DND-41 (cell line): Measurements from ENCODE around the gene MSI2.

Experiments
- ATAC-seq: fragments of 200-7000 bp; cut with Tn5 transposase; 3 replicates; pipeline ENCODE4 v1.9.1; 2021; ENCODE audit warnings: low read depth; ENCODE audit not compliant: insufficient read depth
- DNase-seq: peaks from one replicate; pipeline ENCODE4 v3.0.0-alpha.2; 2020
- H2AFZ ChIP-seq: 2 replicates; pipeline ENCODE4 v1.6.0; 2012; ENCODE audit warnings: low read depth, low read length
- H3K27ac ChIP-seq: 2 replicates; pipeline ENCODE4 v1.5.1; 2012; ENCODE audit warnings: low read length, inconsistent platforms
- H3K27me3 ChIP-seq: fragments of 200-600 bp; sonication (generic); 2 replicates; pipeline ENCODE4 v1.6.0; 2012; ENCODE audit warnings: low read length, mild to moderate bottlenecking, inconsistent platforms; ENCODE audit not compliant: insufficient read depth, poor library complexity
- H3K36me3 ChIP-seq: 2 replicates; pipeline ENCODE4 v1.5.1; 2012; ENCODE audit warnings: low read length, inconsistent platforms; ENCODE audit not compliant: insufficient read depth
- H3K4me1 ChIP-seq: 2 replicates; pipeline ENCODE4 v1.5.1; 2012; ENCODE audit warnings: mild to moderate bottlenecking, low read length; ENCODE audit not compliant: insufficient read depth
- H3K4me2 ChIP-seq: 2 replicates; pipeline ENCODE4 v1.6.0; 2012; ENCODE audit warnings: mild to moderate bottlenecking, moderate library complexity, low read length, inconsistent platforms; ENCODE audit not compliant: insufficient read depth
- H3K4me3 ChIP-seq, 2 experiments: fragments of 200-600 bp in 1 of 2; shearing (Covaris generic) in 1 of 2; 2 replicates each; pipeline ENCODE4 v1.5.1; 2012 to 2016; ENCODE audit warnings: inconsistent platforms in 2 of 2, low read length in 2 of 2, mild to moderate bottlenecking in 2 of 2, low read depth in 1 of 2, moderate library complexity in 1 of 2
- H3K79me2 ChIP-seq: 2 replicates; pipeline ENCODE4 v1.6.0; 2012; ENCODE audit warnings: low read length, inconsistent platforms; ENCODE audit not compliant: insufficient read depth
- H3K9ac ChIP-seq: 2 replicates; pipeline ENCODE4 v1.6.0; 2012; ENCODE audit warnings: low read depth, mild to moderate bottlenecking, inconsistent platforms, low read length, moderate library complexity
- H3K9me3 ChIP-seq: 2 replicates; pipeline ENCODE4 v1.5.1; 2012; ENCODE audit warnings: low read length, moderate library complexity, mild to moderate bottlenecking, inconsistent platforms; ENCODE audit not compliant: insufficient read depth, severe bottlenecking
- H4K20me1 ChIP-seq: 2 replicates; pipeline ENCODE4 v1.6.0; 2012; ENCODE audit warnings: low read length; ENCODE audit not compliant: insufficient read depth
- CTCF ChIP-seq: IDR thresholded peaks from 2 replicates; pipeline ENCODE4 v1.5.1; 2012; ENCODE audit warnings: borderline replicate concordance, low read length, moderate library complexity, mild to moderate bottlenecking; ENCODE audit not compliant: poor library complexity, severe bottlenecking; ENCODE audit errors: extremely low read depth
- EZH2 ChIP-seq: IDR thresholded peaks from 3 replicates; pipeline ENCODE4 v1.6.1; 2012; ENCODE audit warnings: borderline replicate concordance, low read depth, mild to moderate bottlenecking, moderate library complexity, low read length, inconsistent platforms; ENCODE audit not compliant: severe bottlenecking

MSI2 gene

DNA sequence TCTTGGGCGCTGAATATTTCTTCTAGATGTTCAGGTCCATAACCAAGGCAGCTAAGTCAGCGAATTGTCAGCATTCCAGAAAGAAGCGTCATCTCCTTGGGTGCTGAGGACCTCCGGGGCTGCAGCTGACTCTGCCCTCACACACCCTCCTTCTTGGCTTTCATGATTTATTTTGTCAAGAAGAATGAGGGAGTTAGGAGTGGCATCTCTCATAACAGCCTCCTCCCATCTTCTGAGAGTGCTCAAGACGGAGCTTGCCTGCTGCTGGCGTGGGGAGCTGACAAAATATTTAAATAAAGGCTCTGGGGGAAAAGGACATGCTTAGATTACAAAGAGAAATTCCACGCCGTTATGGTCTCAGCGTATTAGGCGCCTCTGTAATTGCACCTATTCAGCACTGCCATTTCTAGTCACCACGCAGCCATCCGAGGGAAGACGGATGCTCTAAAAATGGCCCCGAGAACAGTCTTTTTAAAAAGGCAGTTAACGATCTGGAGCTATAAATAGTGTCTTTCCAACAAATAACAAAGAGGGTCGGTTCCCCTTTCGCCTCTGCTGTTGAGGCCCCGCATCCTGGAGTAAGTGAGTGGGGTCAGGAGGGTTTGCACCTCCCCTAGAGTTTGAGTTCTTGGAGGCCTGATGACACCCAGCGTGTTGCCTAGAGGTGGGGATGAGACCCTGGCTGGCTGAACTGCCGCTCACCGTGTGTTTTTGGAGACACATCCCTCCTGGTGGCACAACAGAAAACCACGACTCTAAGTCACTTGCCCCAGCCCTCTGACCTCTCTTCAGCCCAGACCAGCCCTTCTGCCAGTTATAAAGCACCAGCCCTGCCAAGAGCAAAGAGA, 301.7 kb downstream of the MSI2 start:
- no peak for DNase-seq
- H3K9ac ChIP-seq: 0 out of 2 replicates have a peak overlapping the region, but pooled peaks have one; percentile 3
- H3K36me3 ChIP-seq: peaks cover 96% of the 10 kb centered on the region
- no peak overlapping the region for H3K4me3 ChIP-seq
- H3K79me2 ChIP-seq: peaks cover 99% of the 10 kb centered on the region
- H3K27me3 ChIP-seq: no peaks in the 10 kb centered on the region
- peaks cover 70% of the 10 kb centered on the region for H3K4me1 ChIP-seq
- H4K20me1 ChIP-seq: no peaks in the 10 kb centered on the region; the same call in none of the 2 replicates
- H3K27ac ChIP-seq: peak overlapping the region; percentile 98
- TF ChIP-seq CTCF (no peak), EZH2 (no peak)
- H3K9me3 ChIP-seq: no peaks in the 10 kb centered on the region
- no peak overlapping the region for H3K4me2 ChIP-seq
- ATAC-seq: no peak
- H2AFZ ChIP-seq: no peak overlapping the region

DNA sequence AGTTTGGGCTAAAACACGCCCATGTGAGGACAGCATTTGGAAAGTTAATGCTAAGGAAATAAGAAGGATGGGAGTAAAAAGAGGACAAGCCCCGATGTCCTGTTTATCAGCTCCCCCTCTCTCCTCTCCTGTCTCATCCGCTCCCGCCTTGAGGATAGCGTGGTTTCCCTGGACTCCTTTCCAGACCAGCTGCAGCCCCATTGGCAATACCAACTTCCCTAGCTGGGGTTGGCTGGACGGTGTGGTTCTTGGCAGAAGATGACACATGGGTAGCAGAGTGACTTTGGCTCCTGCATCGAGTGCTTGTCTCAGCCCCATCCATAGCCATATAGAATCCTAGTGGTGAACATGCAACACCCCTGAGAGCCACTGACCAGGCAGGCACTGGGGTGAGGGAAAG, 302.9 kb downstream of the MSI2 start:
- DNase-seq (no peak), ATAC-seq (no peak)
- H3K9ac ChIP-seq: no peak overlapping the region
- no peak for TF ChIP-seq CTCF
- no peak for TF ChIP-seq EZH2
- no peak overlapping the region for H3K4me3 ChIP-seq
- H3K27ac ChIP-seq: peak overlapping the region; percentile 98
- no peaks in the 10 kb centered on the region for H3K27me3 ChIP-seq
- H3K9me3 ChIP-seq: no peaks in the 10 kb centered on the region
- no peak overlapping the region for H2AFZ ChIP-seq
- peaks cover 96% of the 10 kb centered on the region for H3K36me3 ChIP-seq
- H3K4me1 ChIP-seq: peaks cover 65% of the 10 kb centered on the region
- H4K20me1 ChIP-seq: peaks cover 4% of the 10 kb centered on the region
- H3K4me2 ChIP-seq: no peak overlapping the region
- peaks cover 99% of the 10 kb centered on the region for H3K79me2 ChIP-seq

DNA sequence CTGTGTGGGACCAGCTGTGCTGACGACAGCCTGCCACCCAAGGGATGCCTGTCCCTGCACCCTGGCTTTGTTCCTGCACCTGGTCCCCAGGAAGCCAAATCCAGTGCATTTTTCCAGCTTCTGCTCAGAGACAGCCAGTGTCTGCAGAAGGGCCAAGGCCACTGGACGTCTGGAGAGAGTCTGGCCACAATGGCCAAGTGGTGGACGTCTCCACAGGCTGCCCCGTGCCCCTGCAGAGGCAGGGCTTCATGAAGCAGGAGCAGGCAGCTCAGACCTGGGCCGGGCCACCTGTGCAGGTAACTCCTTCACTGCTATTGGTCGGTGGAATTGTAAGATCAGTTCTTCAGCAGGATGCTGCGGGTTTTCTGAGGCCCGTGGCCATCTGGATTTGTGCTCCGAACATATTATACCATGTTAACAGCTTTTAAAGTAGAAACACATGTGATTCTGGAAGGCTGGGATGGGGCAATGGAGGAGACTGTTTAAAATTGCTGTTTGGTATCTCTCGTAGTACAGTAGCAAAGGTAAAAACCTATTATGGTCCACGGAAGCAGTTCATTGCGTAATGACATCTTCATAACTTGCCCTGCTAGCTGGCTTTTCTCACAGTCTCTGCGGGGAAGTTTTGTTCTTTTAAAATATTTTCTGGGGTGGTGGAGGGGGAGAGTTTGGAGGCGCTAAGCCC, 303.5 kb downstream of the MSI2 start:
- no peak overlapping the region for H2AFZ ChIP-seq
- ATAC-seq: no peak
- peaks cover 4% of the 10 kb centered on the region for H4K20me1 ChIP-seq
- no peaks in the 10 kb centered on the region for H3K9me3 ChIP-seq
- H3K27ac ChIP-seq: peak overlapping the region; percentile 98
- H3K27me3 ChIP-seq: no peaks in the 10 kb centered on the region
- H3K79me2 ChIP-seq: peaks cover 99% of the 10 kb centered on the region
- DNase-seq: no peak
- no peak overlapping the region for H3K9ac ChIP-seq
- peaks cover 59% of the 10 kb centered on the region for H3K4me1 ChIP-seq
- peaks cover 96% of the 10 kb centered on the region for H3K36me3 ChIP-seq
- no peak overlapping the region for H3K4me3 ChIP-seq
- H3K4me2 ChIP-seq: no peak overlapping the region
- TF ChIP-seq EZH2: no peak
- no peak for TF ChIP-seq CTCF
